H1 (cell line): ENCODE data around the gene TSPAN4. TPM values are rescaled to one million over a fixed set of nuclear protein-coding genes. Genes with fewer than 3 reads are reported as not detected.

Experiments used
- CTCF ChIA-PET: fragments of 300-600 bp; sonication (Branson Sonifier 250); formaldehyde crosslinking; loops from one replicate; lab custom pipeline; 2021; ENCODE audit not compliant: partially characterized antibody; lab: Charles Lee
- POLR2A ChIA-PET: fragments of 300-600 bp; sonication (Branson Sonifier 250); formaldehyde crosslinking; loops from one replicate; lab custom pipeline; 2021; ENCODE audit warnings: inconsistent platforms; ENCODE audit not compliant: partially characterized antibody; lab: Charles Lee
- DNase-seq, 2 experiments: peaks; one replicate each; pipeline versions ENCODE4 v3.0.0 to v3.0.0-alpha.2; 2010 to 2022; ENCODE audit warnings: low spot score in 2 of 2, low read depth in 1 of 2, mixed read lengths in 1 of 2
- FAIRE-seq: peaks from 2 replicates; lab custom pipeline; 2011; peaks lifted over from hg19 to GRCh38; lab: Jason Lieb, UNC
- H2AFZ ChIP-seq: 2 replicates; pipeline ENCODE4 v1.8.1; 2012; ENCODE audit warnings: low read length, inconsistent platforms
- H2AK5ac ChIP-seq: 2 replicates; pipeline ENCODE4 v1.6.1; 2013; ENCODE audit warnings: low read depth, low read length
- H2BK120ac ChIP-seq: replicated peaks from 2 replicates; pipeline ENCODE3; 2013; ENCODE audit warnings: low read depth, low read length, inconsistent platforms
- H2BK12ac ChIP-seq: 2 replicates; pipeline ENCODE4 v1.6.1; 2013; ENCODE audit warnings: low read depth, low read length
- H2BK15ac ChIP-seq: 2 replicates; pipeline ENCODE4 v1.6.1; 2013; ENCODE audit warnings: low read length
- H2BK20ac ChIP-seq: 2 replicates; pipeline ENCODE4 v1.6.1; 2013; ENCODE audit warnings: low read length
- H2BK5ac ChIP-seq: 2 replicates; pipeline ENCODE4 v1.6.1; 2013; ENCODE audit warnings: low read depth, low read length
- H3K14ac ChIP-seq: 2 replicates; pipeline ENCODE4 v1.6.1; 2013; ENCODE audit warnings: inconsistent platforms; ENCODE audit not compliant: insufficient read length
- H3K18ac ChIP-seq: 2 replicates; pipeline ENCODE4 v1.6.1; 2013; ENCODE audit warnings: low read length; ENCODE audit errors: extremely low read depth
- H3K23ac ChIP-seq: 2 replicates; pipeline ENCODE4 v1.6.1; 2013; ENCODE audit warnings: inconsistent platforms; ENCODE audit not compliant: insufficient read length
- H3K23me2 ChIP-seq: 2 replicates; pipeline ENCODE4 v1.6.1; 2013; ENCODE audit warnings: low read depth, low read length
- H3K27ac ChIP-seq: 2 replicates; pipeline ENCODE4 v1.6.1; 2011; ENCODE audit warnings: low read depth, low read length, inconsistent platforms
- H3K27me3 ChIP-seq, 4 experiments: replicated peaks in 1 of 4; 1 replicate in 1 of 4; 2 replicates in 3 of 4; pipeline versions ENCODE4 v1.6.1 to v1.8.1; 2011 to 2013; ENCODE audit warnings: low read length in 3 of 4, mild to moderate bottlenecking in 3 of 4, inconsistent platforms in 2 of 4, mixed read lengths in 2 of 4, moderate library complexity in 1 of 4; ENCODE audit not compliant: control insufficient read depth in 3 of 4, insufficient read depth in 3 of 4; ENCODE audit errors: extremely low read depth in 1 of 4
- H3K36me3 ChIP-seq, 4 experiments: 2 replicates each; pipeline versions ENCODE4 v1.6.1 to v1.8.1; 2011 to 2013; ENCODE audit warnings: mild to moderate bottlenecking in 4 of 4, low read length in 3 of 4, moderate library complexity in 2 of 4, control low read depth in 1 of 4, inconsistent platforms in 1 of 4; ENCODE audit not compliant: insufficient read depth in 4 of 4, control insufficient read depth in 2 of 4
- H3K4ac ChIP-seq: replicated peaks from 2 replicates; pipeline ENCODE3; 2013; ENCODE audit warnings: low read length, low read depth, mixed read lengths, inconsistent platforms; ENCODE audit not compliant: insufficient read length
- H3K4me1 ChIP-seq, 4 experiments: replicated peaks in 1 of 4; 1 replicate in 1 of 4; 2 replicates in 3 of 4; pipeline versions ENCODE4 v1.6.1 to v1.8.1; 2011 to 2013; ENCODE audit warnings: low read length in 3 of 4, inconsistent platforms in 2 of 4, mixed read lengths in 1 of 4; ENCODE audit not compliant: insufficient read depth in 4 of 4, control insufficient read depth in 3 of 4
- H3K4me2 ChIP-seq, 2 experiments: 2 replicates each; pipeline versions ENCODE4 v1.6.1 to v1.8.1; 2011 to 2013; ENCODE audit warnings: low read depth in 2 of 2, low read length in 2 of 2, control low read depth in 1 of 2, inconsistent platforms in 1 of 2, mild to moderate bottlenecking in 1 of 2; ENCODE audit not compliant: insufficient read depth in 1 of 2
- H3K4me3 ChIP-seq, 4 experiments: fragments of 200-600, 300-600 bp in 1 of 4; sonication (generic), shearing (Covaris generic), sonication (Bioruptor Twin) in 1 of 4; 2 replicates each; pipeline versions ENCODE4 v1.5.1 to v1.8.1; 2011 to 2016; ENCODE audit warnings: low read length in 4 of 4, low read depth in 3 of 4, control low read depth in 2 of 4, inconsistent platforms in 2 of 4, mild to moderate bottlenecking in 2 of 4, mixed read lengths in 1 of 4, moderate library complexity in 1 of 4; ENCODE audit not compliant: insufficient read depth in 2 of 4; ENCODE audit errors: extremely low read depth in 1 of 4
- H3K56ac ChIP-seq: replicated peaks from 2 replicates; pipeline ENCODE3; 2013; ENCODE audit warnings: low read depth, mild to moderate bottlenecking, mixed read lengths, low read length, inconsistent platforms; ENCODE audit not compliant: insufficient read length
- H3K79me1 ChIP-seq: 2 replicates; pipeline ENCODE4 v1.6.1; 2013; ENCODE audit warnings: low read depth, low read length, control low read depth
- H3K79me2 ChIP-seq, 2 experiments: 2 replicates each; pipeline versions ENCODE4 v1.6.1 to v1.8.1; 2012 to 2013; ENCODE audit warnings: low read length in 2 of 2, mild to moderate bottlenecking in 2 of 2, inconsistent platforms in 1 of 2; ENCODE audit not compliant: insufficient read depth in 2 of 2, control insufficient read depth in 1 of 2
- H3K9ac ChIP-seq, 4 experiments: replicated peaks in 1 of 4; 1 replicate in 1 of 4; 2 replicates in 3 of 4; pipeline versions ENCODE4 v1.6.1 to v1.8.1; 2011 to 2013; ENCODE audit warnings: low read depth in 3 of 4, low read length in 3 of 4, control low read depth in 2 of 4, mild to moderate bottlenecking in 2 of 4, moderate library complexity in 2 of 4, inconsistent platforms in 1 of 4; ENCODE audit errors: extremely low read depth in 1 of 4
- H3K9me3 ChIP-seq, 2 experiments: 2 replicates each; pipeline versions ENCODE4 v1.6.1 to v1.8.1; 2012 to 2013; ENCODE audit warnings: mild to moderate bottlenecking in 2 of 2, moderate library complexity in 2 of 2, control low read depth in 1 of 2, inconsistent platforms in 1 of 2, low read depth in 1 of 2, low read length in 1 of 2, mixed read lengths in 1 of 2; ENCODE audit not compliant: insufficient read depth in 2 of 2
- H4K20me1 ChIP-seq, 2 experiments: replicated peaks in 1 of 2; 2 replicates each; pipeline versions ENCODE3 to v1.8.1; 2011 to 2013; ENCODE audit warnings: inconsistent platforms in 2 of 2, low read length in 2 of 2, mild to moderate bottlenecking in 1 of 2; ENCODE audit not compliant: insufficient read depth in 2 of 2, control insufficient read depth in 1 of 2
- H4K5ac ChIP-seq: 2 replicates; pipeline ENCODE4 v1.6.1; 2013; ENCODE audit warnings: low read length, low read depth, mixed read lengths, inconsistent platforms; ENCODE audit not compliant: insufficient read length
- H4K8ac ChIP-seq: 2 replicates; pipeline ENCODE4 v1.8.0; 2013; ENCODE audit warnings: mild to moderate bottlenecking, moderate library complexity, low read length, inconsistent platforms; ENCODE audit not compliant: insufficient read depth; ENCODE audit errors: extremely low read depth
- H4K91ac ChIP-seq: replicated peaks from 2 replicates; pipeline ENCODE3; 2013; ENCODE audit warnings: low read length, mixed read lengths, inconsistent platforms; ENCODE audit not compliant: insufficient read length
- CEBPB ChIP-seq: IDR thresholded peaks from 2 replicates; pipeline ENCODE4 v1.6.1; 2012; ENCODE audit warnings: low read depth, low read length
- CREB1 ChIP-seq: IDR thresholded peaks from 2 replicates; pipeline ENCODE4 v1.6.1; 2012; ENCODE audit warnings: inconsistent platforms
- CTBP2 ChIP-seq: IDR thresholded peaks from 2 replicates; pipeline ENCODE4 v1.7.0; 2011; ENCODE audit warnings: borderline replicate concordance, mild to moderate bottlenecking, moderate library complexity, mixed read lengths, low read length; ENCODE audit not compliant: insufficient read depth, insufficient read length
- EP300 ChIP-seq, 2 experiments: IDR thresholded peaks; 1 replicate in 1 of 2; 2 replicates in 1 of 2; pipeline ENCODE4 v1.6.1; 2011 to 2012; ENCODE audit warnings: low read depth in 2 of 2, low read length in 2 of 2, mild to moderate bottlenecking in 2 of 2, borderline replicate concordance in 1 of 2, inconsistent platforms in 1 of 2, moderate library complexity in 1 of 2
- GABPA ChIP-seq: IDR thresholded peaks from 2 replicates; pipeline ENCODE4 v1.6.1; 2011; ENCODE audit warnings: mild to moderate bottlenecking, low read length, moderate library complexity, borderline replicate concordance; ENCODE audit not compliant: insufficient read depth
- GTF2F1 ChIP-seq: IDR thresholded peaks from 2 replicates; pipeline ENCODE4 v1.6.1; 2012; ENCODE audit warnings: low read depth, low read length, improper control_type of control experiment, borderline replicate concordance
- KDM1A ChIP-seq: fragments of 200-600, 300-600 bp; sonication (generic); IDR thresholded peaks from 2 replicates; pipeline ENCODE4 v1.7.1; 2016; ENCODE audit warnings: mild to moderate bottlenecking, low read length, borderline replicate concordance
- KDM5A ChIP-seq: fragments of 200-600 bp; IDR thresholded peaks from 2 replicates; pipeline ENCODE4 v1.7.1; 2012; ENCODE audit warnings: mild to moderate bottlenecking, low read length, inconsistent platforms, mixed read lengths
- MAFK ChIP-seq: IDR thresholded peaks from 2 replicates; pipeline ENCODE4 v1.6.1; 2012; ENCODE audit warnings: low read depth, mild to moderate bottlenecking, improper control_type of control experiment, low read length
- NANOG ChIP-seq: IDR thresholded peaks from 2 replicates; pipeline ENCODE4 v1.6.1; 2011; ENCODE audit warnings: low read length, low read depth, mild to moderate bottlenecking, inconsistent platforms; ENCODE audit not compliant: insufficient read depth, poor library complexity, severe bottlenecking
- POLR2AphosphoS5 ChIP-seq: IDR thresholded peaks from 2 replicates; pipeline ENCODE4 v1.6.1; 2011; ENCODE audit warnings: low read depth, low read length
- WGBS, 2 experiments: shearing (Covaris generic) in 1 of 2; methylation state at CpG; one replicate each; pipeline versions ENCODE4 v1.1.6 to v1.1.7; 2013 to 2015; ENCODE audit warnings: low lambda C conversion rate in 2 of 2, mixed read lengths in 2 of 2, inconsistent platforms in 1 of 2, low coverage in 1 of 2, missing lambda C conversion rate in 1 of 2; ENCODE audit not compliant: insufficient replicate concordance in 2 of 2, insufficient coverage in 1 of 2, insufficient read length in 1 of 2; ENCODE audit errors: extremely low coverage in 1 of 2, missing lambda C conversion rate in 1 of 2; 5-methylcytosine and 5-hydroxymethylcytosine counted together
- polyA plus RNA-seq, 7 experiments: library from polyadenylated mRNA; depleted of rRNA in 3 of 7; stranded (reverse) in 5 of 7; unstranded in 2 of 7; fragments of >200 nt in 5 of 7; fragments of 200-250 nt in 2 of 7; gene quantifications; 1 replicate in 5 of 7; 2 replicates in 1 of 7; 4 replicates in 1 of 7; pipeline versions ENCODE4 v1.2.1 to v1.2.3, GENCODE V29; 2011 to 2013; ENCODE audit warnings: missing spikeins in 2 of 7, mixed read lengths in 2 of 7
- total RNA-seq: library from RNA; stranded (reverse); fragmentation: NEBNext Ultra II Directional; extraction: Animal tissue kit (Norgen Biotek cat#: 25700); gene quantifications from 2 replicates; pipeline ENCODE4 v1.2.1, GENCODE V29; 2021
- TF ChIP-seq, protein P1 (sequence below): IDR thresholded peaks from 2 replicates; pipeline ENCODE4 v1.6.1; 2011; ENCODE audit warnings: low read depth, mild to moderate bottlenecking, low read length; ENCODE audit not compliant: insufficient read depth

TSPAN4 gene
- total and polyA plus RNA-seq, 2 of the 8 experiments (the other 6 are each of a cell fraction or from before 2014, with no cell fraction given): 74.1 to 145 TPM

DNA sequence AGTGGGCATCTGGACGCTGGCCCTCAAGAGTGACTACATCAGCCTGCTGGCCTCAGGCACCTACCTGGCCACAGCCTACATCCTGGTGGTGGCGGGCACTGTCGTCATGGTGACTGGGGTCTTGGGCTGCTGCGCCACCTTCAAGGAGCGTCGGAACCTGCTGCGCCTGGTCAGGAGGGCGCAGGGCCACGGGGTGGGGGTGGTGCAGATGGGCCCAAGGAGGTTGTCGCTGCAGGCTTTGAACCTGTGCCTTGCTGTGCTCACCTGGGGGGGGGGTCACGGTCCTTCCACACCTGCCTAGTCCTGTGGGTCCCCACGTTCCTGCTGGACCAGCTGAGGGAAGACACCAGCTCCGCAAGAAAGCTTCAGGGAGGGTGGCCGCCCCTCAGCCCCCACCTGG lies 6.4 kb upstream of the TSPAN4 start:
- CTCF ChIA-PET: interaction anchor here (1.1 to 2.9 kb wide), 3 partner anchors 12 to 62 kb away, joined by 3 to 10 read pairs (median 5); no protein-coding TSS in a partner anchor
- H2AK5ac ChIP-seq: no peak overlapping the region
- no peak overlapping the region for H2BK12ac ChIP-seq
- H3K9ac ChIP-seq: no peak overlapping the region
- TF ChIP-seq CREB1 (no peak), MAFK (no peak), CEBPB (no peak), KDM5A (no peak), KDM1A (no peak), GABPA (no peak), NANOG (no peak), CTBP2 (no peak), EP300 (IDR thresholded peaks at IDR 0.05; ENCODE audit: borderline replicate concordance in 1 of 2, low read depth in 2 of 2, low read length in 2 of 2) (no peak), GTF2F1 (no peak), POLR2AphosphoS5 (no peak)
- TF ChIP-seq, protein P1, sequence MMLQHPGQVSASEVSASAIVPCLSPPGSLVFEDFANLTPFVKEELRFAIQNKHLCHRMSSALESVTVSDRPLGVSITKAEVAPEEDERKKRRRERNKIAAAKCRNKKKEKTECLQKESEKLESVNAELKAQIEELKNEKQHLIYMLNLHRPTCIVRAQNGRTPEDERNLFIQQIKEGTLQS: no peak
- TF ChIP-seq, all 59 proteins: peak for 0
- Histone ChIP-seq H3K56ac (no peak overlapping the region), H3K4me3 (no peak overlapping the region), H4K8ac (no peak overlapping the region), H3K4ac (no peak overlapping the region), H2BK5ac (no peak overlapping the region), H3K23ac (no peak overlapping the region), H3K36me3 (peaks cover 10 to 30% (median 24%) of the 10 kb centered on the region in 4 experiments; a peak in 7 of 8 replicates), H2AFZ (no peak overlapping the region), H3K4me1 (peaks cover 0 to 32% (median 26%) of the 10 kb centered on the region in 4 experiments; a peak in 6 of 7 replicates), H4K91ac (no peak overlapping the region), H3K27me3 (peaks cover 3 to 11% (median 11%) of the 10 kb centered on the region in 4 experiments; a peak in 6 of 7 replicates), H3K79me1 (peaks cover 9% of the 10 kb centered on the region; the same call in 1 of the 2 replicates), H2BK15ac (no peak overlapping the region), H3K9me3 (no peaks in the 10 kb centered on the region), H3K27ac (no peak overlapping the region), H4K5ac (no peak overlapping the region), H2BK120ac (no peak overlapping the region), H3K18ac (no peak overlapping the region), H4K20me1 (peaks cover 5 to 42% of the 10 kb centered on the region in 2 experiments), H3K4me2 (no peak overlapping the region), H3K79me2 (peaks cover 0 to 7% of the 10 kb centered on the region in 2 experiments; a peak in 2 of 4 replicates), H3K14ac (no peak overlapping the region), H3K23me2 (peaks cover 14% of the 10 kb centered on the region; the same call in 1 of the 2 replicates), H2BK20ac (no peak overlapping the region)
- DNase-seq (no peak), FAIRE-seq (no peak)
- 95% methylated on average over 13 of the region's 14 CpGs; no CpG with 5 or more reads in 1 of the 2 experiments for WGBS, 2 experiments
- POLR2A ChIA-PET: interaction anchor here (0.9 to 53.0 kb wide), 4 partner anchors 6 to 59 kb away, joined by 4 to 1917 read pairs (median 1076); partner anchors contain the start of genes CD151, CEND1, CRACR2B and GATD1
